Small intestine (tissue), 7 donors: ENCODE data around the gene RNLS. TPM values are rescaled to one million over a fixed set of nuclear protein-coding genes. Genes with fewer than 3 reads are reported as not detected.

Experiments
- DNase-seq, 2 donors: peaks; one replicate each; pipeline versions ENCODE4 v3.0.0 to v3.0.0-alpha.2; 2013
- FAIRE-seq: peaks from 2 replicates; lab custom pipeline; 2012; peaks lifted over from hg19 to GRCh38; lab: Jason Lieb, UNC
- H3K27ac ChIP-seq, 3 donors: one replicate each; pipeline ENCODE4 v1.5.1; 2013; ENCODE audit warnings: low read length in 2 of 3, mild to moderate bottlenecking in 2 of 3, control low read depth in 1 of 3, inconsistent platforms in 1 of 3, low read depth in 1 of 3, moderate library complexity in 1 of 3
- H3K27me3 ChIP-seq, 3 donors: one replicate each; pipeline ENCODE4 v1.6.1; 2013; ENCODE audit warnings: low read length in 3 of 3, inconsistent platforms in 1 of 3; ENCODE audit not compliant: control insufficient read depth in 3 of 3, insufficient read depth in 3 of 3
- H3K36me3 ChIP-seq, 3 donors: one replicate each; pipeline ENCODE4 v1.6.1; 2013; ENCODE audit warnings: low read length in 3 of 3, inconsistent platforms in 1 of 3, low read depth in 1 of 3, mild to moderate bottlenecking in 1 of 3, moderate library complexity in 1 of 3; ENCODE audit not compliant: control insufficient read depth in 3 of 3, insufficient read depth in 2 of 3
- H3K4me1 ChIP-seq, 3 donors: one replicate each; pipeline ENCODE4 v1.6.1; 2013; ENCODE audit warnings: low read length in 2 of 3, inconsistent platforms in 1 of 3, low read depth in 1 of 3, mild to moderate bottlenecking in 1 of 3, moderate library complexity in 1 of 3; ENCODE audit not compliant: control insufficient read depth in 3 of 3, insufficient read depth in 2 of 3
- H3K4me3 ChIP-seq, 3 donors: one replicate each; pipeline ENCODE4 v1.5.1; 2013; ENCODE audit warnings: low read length in 3 of 3, control low read depth in 1 of 3, inconsistent platforms in 1 of 3, low read depth in 1 of 3, mild to moderate bottlenecking in 1 of 3, moderate library complexity in 1 of 3
- H3K9me3 ChIP-seq, 2 donors: one replicate each; pipeline ENCODE4 v1.6.1; 2013; ENCODE audit warnings: low read depth in 1 of 2, low read length in 1 of 2; ENCODE audit not compliant: control insufficient read depth in 2 of 2, insufficient read depth in 1 of 2
- WGBS, 3 donors: extraction: QIAGEN DNeasy Blood & Tissue Kit; methylation state at CpG; one replicate each; pipeline ENCODE4 v1.1.7; 2013; 5-methylcytosine and 5-hydroxymethylcytosine counted together
- polyA plus RNA-seq, 4 donors: library from polyadenylated mRNA; stranded (reverse) in 3 of 4; unstranded in 1 of 4; fragments of 200-250 nt in 3 of 4; fragments of 120-200 nt in 1 of 4; gene quantifications; one replicate each; pipeline versions ENCODE4 v1.2.1 to v1.2.3, GENCODE V29; 2013
- donor health status: healthy with polysubstance abuse.
- donor health status: control.
- donor health status: control.
- donor health status: Bipolar disorder and iron deficiency.
- donor health status: healthy.

The RNLS gene
- polyA plus RNA-seq, 4 donors = 8.6 to 24.0 (median 12.8) TPM

DNA sequence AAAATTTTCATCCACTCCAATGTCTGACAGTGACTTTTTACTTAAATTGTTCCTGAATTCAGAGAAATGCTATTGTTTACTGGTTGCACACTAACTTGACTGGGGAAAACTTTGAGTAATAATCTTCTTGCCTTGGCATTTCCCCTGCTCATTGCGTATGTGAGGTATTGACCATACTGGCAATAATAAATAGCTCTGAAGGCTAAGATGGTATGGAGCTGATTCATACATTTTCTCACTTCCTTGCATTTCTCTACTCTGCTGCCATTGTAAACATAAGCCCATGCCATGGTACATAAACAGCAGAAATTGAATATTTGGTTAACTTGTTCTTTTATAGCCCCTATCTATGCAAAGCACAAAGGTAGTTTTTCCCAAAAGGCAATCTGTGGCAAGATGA lies 290.0 kb downstream of the RNLS start:
- DNase-seq (no peak), FAIRE-seq (no peak)
- no peaks in the 10 kb centered on the region for H3K9me3 ChIP-seq
- no peak overlapping the region for H3K27ac ChIP-seq
- no peaks in the 10 kb centered on the region for H3K27me3 ChIP-seq
- WGBS, 3 donors = 74 to 98% (median 95%) methylated on average over 1 of the region's 1 CpG
- H3K4me1 ChIP-seq = no peaks in the 10 kb centered on the region
- no peak overlapping the region for H3K4me3 ChIP-seq
- no peaks in the 10 kb centered on the region for H3K36me3 ChIP-seq

DNA sequence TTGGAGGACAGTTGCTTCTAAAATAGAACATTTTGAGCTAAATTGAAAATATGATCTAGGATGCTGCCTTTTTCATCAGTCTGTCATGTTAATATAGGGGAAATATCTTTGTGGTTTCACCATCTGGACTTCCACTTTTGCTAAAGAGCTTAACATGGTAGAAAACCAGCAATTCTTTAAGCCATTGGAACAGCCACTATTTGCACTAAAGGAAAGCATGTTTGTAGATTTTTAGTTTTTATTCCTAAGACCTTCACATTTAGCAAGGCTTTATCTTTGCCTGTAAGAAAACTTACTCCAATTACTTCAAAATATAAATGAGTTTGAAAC lies 291.0 kb downstream of the RNLS start:
- H3K27ac ChIP-seq = no peak overlapping the region
- no peaks in the 10 kb centered on the region for H3K4me1 ChIP-seq
- no peak overlapping the region for H3K4me3 ChIP-seq
- FAIRE-seq (no peak), DNase-seq (no peak)
- no peaks in the 10 kb centered on the region for H3K36me3 ChIP-seq
- no peaks in the 10 kb centered on the region for H3K9me3 ChIP-seq
- no peaks in the 10 kb centered on the region for H3K27me3 ChIP-seq

DNA sequence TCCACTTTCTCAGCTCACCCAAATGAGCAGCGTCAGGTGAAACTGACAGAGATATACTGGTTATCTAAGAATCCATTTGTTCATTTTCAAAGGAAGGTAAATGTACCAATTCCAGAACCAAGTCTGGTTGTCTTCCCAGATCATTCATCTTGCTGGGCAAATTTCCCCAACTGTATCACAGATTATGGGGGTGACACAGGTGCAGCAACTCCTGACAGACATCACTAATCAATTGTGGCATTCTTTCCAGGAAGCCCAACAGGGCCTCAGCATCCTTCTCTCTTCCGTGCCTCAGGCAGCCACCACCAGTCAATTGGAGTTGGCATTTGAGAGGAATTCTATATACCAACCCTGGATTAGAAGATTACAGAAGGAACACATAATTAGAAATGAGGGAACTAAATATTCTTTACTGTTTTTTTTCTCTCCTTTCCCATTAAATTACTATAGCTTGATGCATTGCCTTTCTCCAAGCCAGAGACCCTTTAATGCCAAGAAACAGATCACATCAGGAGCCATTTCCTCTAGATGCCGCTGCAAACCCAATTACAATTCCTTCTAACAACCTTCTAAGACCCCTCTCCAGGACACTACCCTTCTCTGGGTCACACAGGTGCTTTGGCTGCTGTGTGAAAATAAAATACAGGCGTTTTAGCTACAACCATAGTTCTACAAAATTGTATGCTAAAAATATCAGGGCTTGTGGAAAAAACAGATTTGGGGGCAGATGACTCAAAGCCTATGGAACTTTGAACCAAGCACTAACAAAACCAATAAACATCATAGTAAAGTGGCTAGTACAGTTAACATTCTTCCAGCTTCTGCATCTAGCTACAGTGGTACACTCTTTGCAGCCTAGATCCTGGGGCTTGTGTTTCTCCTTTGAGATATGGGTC lies 291.6 kb downstream of the RNLS start:
- no peak overlapping the region for H3K27ac ChIP-seq
- H3K27me3 ChIP-seq = no peaks in the 10 kb centered on the region
- H3K9me3 ChIP-seq = no peaks in the 10 kb centered on the region
- H3K4me1 ChIP-seq = no peaks in the 10 kb centered on the region
- FAIRE-seq (no peak), DNase-seq (no peak)
- H3K36me3 ChIP-seq = no peaks in the 10 kb centered on the region
- H3K4me3 ChIP-seq = no peak overlapping the region
- 86 to 95% (median 88%) methylated on average over 4 of the region's 4 CpGs for whole genome bisulfite sequencing, 3 donors

DNA sequence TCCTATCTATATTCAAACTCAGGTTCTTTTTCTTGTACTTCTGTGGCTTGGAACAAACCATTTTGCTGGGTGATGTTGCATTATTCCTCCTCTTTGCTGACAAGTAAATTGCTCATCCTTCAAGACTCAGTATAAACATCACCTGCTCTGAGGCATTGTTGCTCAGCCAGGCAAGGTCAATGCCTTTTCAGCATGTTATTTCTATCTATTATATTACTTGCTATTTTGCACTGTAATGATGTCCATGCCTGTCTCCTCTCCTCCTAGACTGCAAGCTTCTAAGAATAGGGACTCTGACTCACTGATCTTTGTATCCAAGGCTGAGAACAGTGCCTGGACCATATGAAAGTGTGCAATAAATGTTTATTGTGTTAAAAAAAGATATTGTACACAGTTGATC lies 293.8 kb downstream of the RNLS start:
- no peak for FAIRE-seq
- Histone ChIP-seq H3K27ac (no peak overlapping the region), H3K4me3 (no peak overlapping the region), H3K36me3 (no peaks in the 10 kb centered on the region), H3K9me3 (no peaks in the 10 kb centered on the region), H3K4me1 (no peaks in the 10 kb centered on the region), H3K27me3 (no peaks in the 10 kb centered on the region)
- DNase-seq = no peak

DNA sequence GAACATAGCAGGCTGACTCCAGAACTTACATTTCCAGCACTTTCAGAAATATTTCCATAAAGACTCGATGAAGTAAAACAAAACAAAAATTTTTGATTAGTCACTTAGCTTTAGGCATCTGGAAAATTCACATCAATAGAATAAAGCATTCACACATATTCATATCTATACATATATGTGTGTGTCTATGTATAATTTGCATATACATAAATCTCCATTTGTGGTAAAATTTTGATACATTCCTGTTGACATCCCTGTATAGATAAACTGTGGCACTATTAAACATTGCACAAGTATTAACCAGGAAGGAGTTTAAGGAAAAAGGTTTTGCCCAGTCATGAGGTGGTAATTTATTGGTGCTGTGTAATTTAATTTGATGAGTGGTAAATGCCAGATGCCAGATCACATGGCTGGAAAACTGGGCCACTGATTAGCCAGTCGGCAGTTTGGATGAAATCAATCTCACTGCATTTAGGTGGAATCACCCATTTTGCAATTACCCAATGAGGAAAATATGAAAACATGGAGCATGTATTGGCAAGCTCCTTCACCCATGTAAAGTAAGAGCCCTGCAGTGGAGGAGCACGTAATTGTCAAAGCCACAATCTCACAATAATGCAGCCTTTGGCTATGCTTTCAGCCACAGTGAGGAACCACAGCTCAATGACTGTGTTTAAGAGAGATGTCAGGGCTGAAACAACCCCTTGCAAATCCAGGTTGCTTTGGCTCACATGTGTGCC lies 294.6 kb downstream of the RNLS start:
- peak in 1 of 2 donors; percentile 15 for DNase-seq
- FAIRE-seq = no peak
- Histone ChIP-seq H3K27ac (no peak overlapping the region), H3K4me1 (no peaks in the 10 kb centered on the region), H3K27me3 (no peaks in the 10 kb centered on the region), H3K9me3 (no peaks in the 10 kb centered on the region), H3K36me3 (no peaks in the 10 kb centered on the region), H3K4me3 (no peak overlapping the region)
- 67 to 76% (median 73%) methylated on average over 3 of the region's 3 CpGs for WGBS, 3 donors

DNA sequence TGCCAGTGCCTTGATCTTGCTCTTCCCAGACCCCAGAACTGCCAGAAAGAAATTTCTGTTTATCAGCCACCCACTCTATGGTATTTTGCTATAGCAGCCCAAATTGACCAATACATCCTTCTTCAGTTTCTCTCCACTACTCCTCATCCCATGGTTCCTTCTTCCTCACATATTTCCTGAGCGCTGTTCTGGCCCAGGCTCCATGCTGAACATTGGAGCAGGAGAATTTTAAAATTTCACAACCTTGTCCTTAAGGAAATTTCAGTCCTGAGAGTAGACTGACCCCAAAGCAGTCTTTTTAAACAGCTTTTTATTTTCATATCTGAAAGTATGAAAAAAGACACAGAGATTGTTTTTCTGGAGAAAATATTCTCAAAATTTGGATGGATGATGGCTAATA lies 297.1 kb downstream of the RNLS start:
- Histone ChIP-seq H3K27me3 (no peaks in the 10 kb centered on the region), H3K4me3 (no peak overlapping the region), H3K27ac (no peak overlapping the region), H3K4me1 (no peaks in the 10 kb centered on the region), H3K36me3 (no peaks in the 10 kb centered on the region), H3K9me3 (no peaks in the 10 kb centered on the region)
- DNase-seq (no peak), FAIRE-seq (no peak)
- WGBS, 3 donors = 95 to 100% (median 96%) methylated on average over 1 of the region's 1 CpG

DNA sequence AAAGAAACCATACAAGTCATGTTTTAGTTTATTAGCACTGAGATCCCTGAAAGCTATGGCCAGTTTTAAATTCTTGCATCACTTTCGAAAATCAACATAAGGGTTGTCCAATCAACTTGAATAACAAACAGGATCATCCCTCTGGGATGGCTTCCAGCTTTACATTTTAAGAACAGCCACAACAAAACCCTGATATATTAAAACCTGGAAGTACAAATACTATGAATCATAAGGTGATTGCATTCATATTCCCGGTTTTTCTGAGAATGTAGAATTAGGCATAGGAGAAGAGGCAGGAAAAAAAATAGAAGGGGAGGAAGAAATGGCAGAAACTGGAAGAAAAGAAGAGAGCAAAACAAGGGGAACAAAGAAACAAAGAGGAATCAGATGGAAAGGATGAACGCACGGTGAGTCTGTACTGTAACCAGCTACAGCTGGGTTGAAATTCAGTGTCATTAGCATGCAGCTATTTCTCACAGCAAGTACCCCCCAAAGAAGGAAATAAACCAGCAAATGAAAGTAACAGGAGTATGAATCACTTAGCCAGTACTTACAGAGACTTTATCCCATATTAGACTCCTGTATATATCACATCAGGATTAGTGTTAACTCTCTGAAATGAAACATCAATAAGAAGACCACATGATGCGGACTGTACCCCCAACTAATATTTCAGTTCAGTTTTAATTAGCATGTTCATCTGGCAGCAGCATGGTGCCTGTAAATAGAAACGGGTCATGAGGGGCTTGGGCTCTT lies 301.3 kb downstream of the RNLS start:
- Histone ChIP-seq H3K9me3 (no peaks in the 10 kb centered on the region), H3K4me1 (no peaks in the 10 kb centered on the region), H3K36me3 (no peaks in the 10 kb centered on the region), H3K27ac (no peak overlapping the region), H3K4me3 (no peak overlapping the region), H3K27me3 (no peaks in the 10 kb centered on the region)
- FAIRE-seq (no peak), DNase-seq (no peak)
- 74 to 87% (median 81%) methylated on average over 6 of the region's 6 CpGs for WGBS, 3 donors

DNA sequence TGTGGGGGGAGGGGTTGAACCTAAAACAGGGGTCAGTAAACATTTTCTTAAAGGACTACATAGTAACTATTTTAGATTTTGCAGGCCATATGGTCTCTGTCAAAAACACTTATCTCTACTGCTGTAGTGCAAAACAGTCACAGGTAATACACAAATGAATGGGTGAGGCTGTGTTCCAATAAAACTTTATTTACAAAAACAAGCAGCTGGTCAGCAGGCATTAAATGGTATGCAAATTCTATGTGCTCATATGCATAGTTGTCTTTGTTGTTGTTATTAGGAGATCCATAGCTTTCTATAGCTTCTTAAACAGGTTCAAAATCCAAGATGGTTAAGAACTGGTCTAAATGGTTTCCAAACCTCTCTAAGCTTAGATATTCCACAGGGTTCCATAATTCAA lies 302.6 kb downstream of the RNLS start:
- Histone ChIP-seq H3K36me3 (no peaks in the 10 kb centered on the region), H3K4me3 (no peak overlapping the region), H3K27ac (no peak overlapping the region), H3K4me1 (no peaks in the 10 kb centered on the region), H3K27me3 (no peaks in the 10 kb centered on the region), H3K9me3 (no peaks in the 10 kb centered on the region)
- DNase-seq (no peak), FAIRE-seq (no peak)
